Loucy (cell line): ENCODE data around the gene BCAP31.

Experiments
- H2AFZ ChIP-seq: fragments of 200-600 bp; sonication (generic); 2 replicates; pipeline ENCODE4 v1.6.0; 2016; ENCODE audit warnings: antibody characterized with exemption, mild to moderate bottlenecking, low read length, moderate library complexity
- H3F3A ChIP-seq: fragments of 200-600 bp; 2 replicates; pipeline ENCODE4 v1.6.0; 2016; ENCODE audit warnings: antibody characterized with exemption, low read depth, mild to moderate bottlenecking
- H3K27me3 ChIP-seq: fragments of 200-600 bp; sonication (generic); 2 replicates; pipeline ENCODE4 v1.6.1; 2014; ENCODE audit warnings: low read length, mild to moderate bottlenecking; ENCODE audit not compliant: insufficient read depth, poor library complexity, severe bottlenecking
- H3K36me3 ChIP-seq: fragments of 200-600 bp; sonication (generic); 2 replicates; pipeline ENCODE4 v1.6.1; 2016; ENCODE audit warnings: low read length; ENCODE audit not compliant: insufficient read depth
- H3K4me1 ChIP-seq: fragments of 200-600 bp; sonication (generic); 2 replicates; pipeline ENCODE4 v1.5.1; 2014; ENCODE audit warnings: low read length, mild to moderate bottlenecking; ENCODE audit not compliant: insufficient read depth, poor library complexity, severe bottlenecking
- H3K4me2 ChIP-seq: fragments of 200-600 bp; sonication (generic); 2 replicates; pipeline ENCODE4 v1.6.0; 2014; ENCODE audit warnings: antibody characterized with exemption, low read length, low read depth, mild to moderate bottlenecking; ENCODE audit not compliant: poor library complexity, severe bottlenecking
- H3K4me3 ChIP-seq: fragments of 200-600 bp; sonication (generic); 2 replicates; pipeline ENCODE4 v1.5.1; 2014; ENCODE audit warnings: low read length, mild to moderate bottlenecking, mixed read lengths; ENCODE audit not compliant: poor library complexity, severe bottlenecking
- H3K79me2 ChIP-seq: fragments of 200-600 bp; sonication (generic); 2 replicates; pipeline ENCODE4 v1.6.1; 2014; ENCODE audit warnings: low read length; ENCODE audit not compliant: insufficient read depth
- H3K9ac ChIP-seq: fragments of 200-600 bp; sonication (generic); 2 replicates; pipeline ENCODE4 v1.6.0; 2014; ENCODE audit warnings: mild to moderate bottlenecking, low read depth, low read length, moderate library complexity; ENCODE audit not compliant: poor library complexity, severe bottlenecking
- H3K9me2 ChIP-seq: fragments of 200-600 bp; sonication (generic); replicated peaks from 2 replicates; pipeline ENCODE4 v1.6.1; 2016; ENCODE audit warnings: low read depth, low read length, mixed read lengths
- H3K9me3 ChIP-seq: fragments of 200-600 bp; sonication (generic); 2 replicates; pipeline ENCODE4 v1.6.1; 2014; ENCODE audit warnings: mild to moderate bottlenecking, antibody characterized with exemption, low read length, low read depth; ENCODE audit not compliant: insufficient read depth
- H4K20me1 ChIP-seq: fragments of 200-600 bp; sonication (generic); 2 replicates; pipeline ENCODE4 v1.6.0; 2014; ENCODE audit warnings: antibody characterized with exemption, low read length, mild to moderate bottlenecking; ENCODE audit not compliant: insufficient read depth, poor library complexity, severe bottlenecking
- CTCF ChIP-seq: fragments of 200-600 bp; sonication (generic); conservative IDR thresholded peaks from 2 replicates; pipeline ENCODE4 v1.5.1; 2014; ENCODE audit warnings: mild to moderate bottlenecking, antibody characterized with exemption, low read length
- EZH2phosphoT487 ChIP-seq: fragments of 200-600 bp; IDR thresholded peaks from 2 replicates; pipeline ENCODE4 v1.6.1; 2018; ENCODE audit warnings: antibody characterized with exemption, mild to moderate bottlenecking, moderate library complexity, borderline replicate concordance

The BCAP31 gene

DNA sequence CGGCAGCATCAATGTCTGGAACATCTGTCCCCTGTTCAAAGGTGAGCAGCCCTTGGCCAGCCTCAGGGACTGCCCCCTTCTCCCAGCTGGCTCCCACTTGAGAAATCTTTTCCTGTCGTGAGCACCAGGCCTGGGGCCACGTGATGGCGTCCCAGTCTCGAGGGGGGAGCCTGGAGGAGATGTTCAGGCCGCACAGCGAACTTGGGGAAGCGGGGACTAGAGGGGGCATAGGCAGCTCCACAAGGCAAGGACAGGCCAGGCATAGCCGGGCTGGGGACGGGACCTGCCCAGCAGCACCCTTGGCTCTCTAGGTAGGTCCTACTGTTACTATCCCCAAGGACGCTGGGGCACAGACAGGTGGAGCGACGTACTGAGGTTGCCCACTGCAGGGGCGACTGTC is 33.7 kb downstream of the BCAP31 start:
- TF ChIP-seq EZH2phosphoT487 (no peak), CTCF (no peak)
- no peak overlapping the region for H3K4me2 ChIP-seq
- H3K9me2 ChIP-seq = no peaks in the 10 kb centered on the region
- H3K9me3 ChIP-seq = no peaks in the 10 kb centered on the region
- no peak overlapping the region for H3K9ac ChIP-seq
- no peak overlapping the region for H2AFZ ChIP-seq
- H3K36me3 ChIP-seq = no peaks in the 10 kb centered on the region
- no peaks in the 10 kb centered on the region for H4K20me1 ChIP-seq
- no peaks in the 10 kb centered on the region for H3F3A ChIP-seq
- H3K27me3 ChIP-seq = no peaks in the 10 kb centered on the region
- H3K4me1 ChIP-seq = no peaks in the 10 kb centered on the region
- H3K79me2 ChIP-seq = no peaks in the 10 kb centered on the region
- no peak overlapping the region for H3K4me3 ChIP-seq

DNA sequence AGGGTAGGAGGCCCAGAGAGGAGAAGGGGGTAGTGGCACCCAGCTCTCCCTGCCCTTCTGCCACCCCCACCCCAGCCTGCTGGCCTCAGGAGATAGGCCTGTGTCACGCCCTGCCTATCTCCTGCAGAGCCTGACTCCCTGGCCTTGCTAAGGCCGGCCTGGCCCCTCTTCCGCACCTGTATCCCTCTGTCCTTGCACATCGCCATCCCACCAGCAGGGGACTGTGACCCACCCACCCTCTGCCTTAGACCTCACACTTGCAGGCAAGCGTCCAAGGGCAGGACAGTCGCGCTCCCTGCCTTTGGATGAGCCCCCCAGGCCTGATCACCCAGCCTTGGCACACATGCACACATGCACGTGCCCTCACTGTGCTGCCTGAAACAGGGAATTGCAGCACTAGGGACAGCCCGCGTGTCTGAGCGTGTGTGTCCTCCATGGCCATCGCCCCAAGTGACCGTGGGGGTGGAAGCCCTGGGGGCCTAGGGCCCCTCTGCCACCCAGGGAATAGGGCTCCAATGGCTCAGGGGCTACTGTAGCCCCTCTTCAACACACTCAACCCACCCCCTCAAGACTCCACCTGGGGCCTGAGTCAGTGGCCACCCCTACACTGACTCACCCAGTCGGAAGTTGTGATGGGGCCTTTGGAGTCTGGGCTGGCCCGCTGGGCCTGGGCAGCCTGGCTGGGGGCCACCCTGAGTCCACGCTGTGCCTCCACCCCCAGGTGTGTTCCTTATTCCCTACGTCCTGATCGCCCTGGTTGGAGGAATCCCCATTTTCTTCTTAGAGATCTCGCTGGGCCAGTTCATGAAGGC is 34.3 kb downstream of the BCAP31 start:
- no peak overlapping the region for H3K9ac ChIP-seq

GRCh38 chrX:153688911-153689590 is 35.1 kb downstream of the BCAP31 start:
- no peaks in the 10 kb centered on the region for H3K9me2 ChIP-seq
- H3K79me2 ChIP-seq = no peaks in the 10 kb centered on the region
- H3K27me3 ChIP-seq = no peaks in the 10 kb centered on the region
- no peaks in the 10 kb centered on the region for H3F3A ChIP-seq
- H3K9ac ChIP-seq = no peak overlapping the region
- H4K20me1 ChIP-seq = no peaks in the 10 kb centered on the region
- TF ChIP-seq CTCF = no peak
- no peak for TF ChIP-seq EZH2phosphoT487
- H3K9me3 ChIP-seq = no peaks in the 10 kb centered on the region
- H3K4me2 ChIP-seq = no peak overlapping the region
- no peaks in the 10 kb centered on the region for H3K4me1 ChIP-seq
- no peaks in the 10 kb centered on the region for H3K36me3 ChIP-seq
- H2AFZ ChIP-seq = no peak overlapping the region
- H3K4me3 ChIP-seq = no peak overlapping the region

More for the DNA sequence above, 34.3 kb downstream of the BCAP31 start:
- H4K20me1 ChIP-seq = no peaks in the 10 kb centered on the region
- no peak overlapping the region for H3K4me2 ChIP-seq
- H3K4me1 ChIP-seq = no peaks in the 10 kb centered on the region
- H3K9me3 ChIP-seq = no peaks in the 10 kb centered on the region
- no peak overlapping the region for H2AFZ ChIP-seq
- TF ChIP-seq CTCF (no peak), EZH2phosphoT487 (no peak)
- no peak overlapping the region for H3K4me3 ChIP-seq
- H3K36me3 ChIP-seq = no peaks in the 10 kb centered on the region
- no peaks in the 10 kb centered on the region for H3K27me3 ChIP-seq
- H3K79me2 ChIP-seq = no peaks in the 10 kb centered on the region
- no peaks in the 10 kb centered on the region for H3F3A ChIP-seq
- no peaks in the 10 kb centered on the region for H3K9me2 ChIP-seq
